AG04449 (cell line): Measurements from ENCODE around the gene MPHOSPH8.

Source experiments
- CTCF ChIA-PET: fragments of 350-600 bp; formaldehyde crosslinking; extraction: SDS; loops from one replicate; lab custom pipeline; 2021; ENCODE audit warnings: antibody characterized with exemption; lab: Yijun Ruan, JAX
- POLR2A ChIA-PET: fragments of 400-600, 350-600 bp; formaldehyde crosslinking; extraction: SDS; loops from one replicate; lab custom pipeline; 2020; ENCODE audit warnings: antibody characterized with exemption, inconsistent platforms; lab: Yijun Ruan, JAX
- DNase-seq: peaks from one replicate; pipeline ENCODE4 v3.0.0-alpha.2; 2010; ENCODE audit warnings: low read depth, low spot score
- H3K4me3 ChIP-seq: 2 replicates; pipeline ENCODE4 v1.5.1; 2011; ENCODE audit warnings: low read depth, mild to moderate bottlenecking, control low read depth, low read length
- TF ChIP-seq, protein P1 (sequence below): IDR thresholded peaks from one replicate; pipeline ENCODE4 v1.5.1; 2011; ENCODE audit warnings: mild to moderate bottlenecking, moderate library complexity, low read length, control low read depth, inconsistent platforms; ENCODE audit not compliant: insufficient read depth; ENCODE audit errors: missing control alignments

Gene MPHOSPH8

DNA sequence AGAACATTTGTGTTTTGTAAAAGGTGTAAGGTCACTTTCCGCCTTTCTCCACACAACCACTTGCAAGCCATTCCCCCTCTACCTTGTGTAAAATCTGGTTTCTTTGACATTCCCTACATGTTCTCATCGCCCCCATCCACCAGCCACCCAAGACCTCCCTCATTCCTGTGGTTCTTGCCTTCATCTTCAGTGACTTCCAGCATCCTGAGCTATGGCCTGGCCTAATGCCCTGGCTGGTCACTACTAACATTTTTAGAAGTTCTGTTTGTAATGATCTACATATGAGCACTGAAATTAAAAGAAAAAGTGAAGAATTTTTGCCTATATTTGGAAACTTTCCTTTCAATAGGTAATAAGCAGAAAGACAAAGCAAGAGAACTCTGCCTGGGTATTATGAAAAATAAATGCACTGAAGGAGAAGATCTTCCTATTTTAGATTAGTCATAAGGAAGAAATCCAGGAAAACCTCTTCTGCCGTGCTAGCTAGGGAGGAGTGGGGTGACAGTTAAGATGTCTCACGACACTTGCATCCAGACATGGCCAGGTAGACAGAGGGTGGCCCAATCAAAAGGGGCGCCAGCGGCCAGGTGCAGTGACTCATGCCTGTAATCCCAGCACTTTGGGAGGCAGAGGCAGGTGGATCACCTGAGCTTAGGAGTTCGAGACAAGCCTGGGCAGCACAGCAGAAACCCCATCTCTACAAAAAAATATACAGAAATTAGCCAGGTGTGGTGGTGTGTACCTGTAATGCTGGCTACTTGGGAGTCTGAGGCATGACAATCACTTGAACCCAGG is 28.1 kb upstream of the MPHOSPH8 start:
- ChIA-PET CTCF (interaction anchor here (0.6 to 1.6 kb wide), 2 partner anchors 13 to 33 kb away, joined by 3 to 4 read pairs; no protein-coding TSS in a partner anchor), POLR2A (no interaction called here)
- TF ChIP-seq, protein P1, sequence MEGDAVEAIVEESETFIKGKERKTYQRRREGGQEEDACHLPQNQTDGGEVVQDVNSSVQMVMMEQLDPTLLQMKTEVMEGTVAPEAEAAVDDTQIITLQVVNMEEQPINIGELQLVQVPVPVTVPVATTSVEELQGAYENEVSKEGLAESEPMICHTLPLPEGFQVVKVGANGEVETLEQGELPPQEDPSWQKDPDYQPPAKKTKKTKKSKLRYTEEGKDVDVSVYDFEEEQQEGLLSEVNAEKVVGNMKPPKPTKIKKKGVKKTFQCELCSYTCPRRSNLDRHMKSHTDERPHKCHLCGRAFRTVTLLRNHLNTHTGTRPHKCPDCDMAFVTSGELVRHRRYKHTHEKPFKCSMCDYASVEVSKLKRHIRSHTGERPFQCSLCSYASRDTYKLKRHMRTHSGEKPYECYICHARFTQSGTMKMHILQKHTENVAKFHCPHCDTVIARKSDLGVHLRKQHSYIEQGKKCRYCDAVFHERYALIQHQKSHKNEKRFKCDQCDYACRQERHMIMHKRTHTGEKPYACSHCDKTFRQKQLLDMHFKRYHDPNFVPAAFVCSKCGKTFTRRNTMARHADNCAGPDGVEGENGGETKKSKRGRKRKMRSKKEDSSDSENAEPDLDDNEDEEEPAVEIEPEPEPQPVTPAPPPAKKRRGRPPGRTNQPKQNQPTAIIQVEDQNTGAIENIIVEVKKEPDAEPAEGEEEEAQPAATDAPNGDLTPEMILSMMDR, result no peak
- no peak for DNase-seq
- no peak overlapping the region for H3K4me3 ChIP-seq

DNA sequence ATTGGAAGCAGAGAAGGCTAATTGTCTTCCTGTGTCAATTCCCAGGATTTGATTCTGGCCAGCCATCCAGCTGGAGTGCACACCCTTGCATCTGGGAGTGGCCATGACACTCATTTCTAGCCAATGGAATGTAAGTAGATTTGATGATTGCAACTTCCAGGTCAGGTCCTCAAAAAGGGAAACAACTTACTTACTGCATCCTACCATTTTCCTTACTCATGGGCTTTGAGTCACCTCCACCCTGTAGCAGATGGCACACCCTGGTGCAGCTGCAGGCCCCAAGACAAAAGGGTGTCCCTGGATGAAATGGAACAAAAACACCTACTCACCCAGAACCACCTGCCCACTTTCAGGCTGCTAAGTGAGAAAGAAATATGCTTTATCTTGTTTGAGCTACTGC is 27.3 kb upstream of the MPHOSPH8 start:
- CTCF ChIA-PET, result interaction anchor here (1.6 kb wide), 1 partner anchor 12 kb away, joined by 4 read pairs; no protein-coding TSS in a partner anchor
- no peak overlapping the region for H3K4me3 ChIP-seq
- DNase-seq, result no peak
- TF ChIP-seq, protein P1, result no peak
- POLR2A ChIA-PET, result no interaction called here

DNA sequence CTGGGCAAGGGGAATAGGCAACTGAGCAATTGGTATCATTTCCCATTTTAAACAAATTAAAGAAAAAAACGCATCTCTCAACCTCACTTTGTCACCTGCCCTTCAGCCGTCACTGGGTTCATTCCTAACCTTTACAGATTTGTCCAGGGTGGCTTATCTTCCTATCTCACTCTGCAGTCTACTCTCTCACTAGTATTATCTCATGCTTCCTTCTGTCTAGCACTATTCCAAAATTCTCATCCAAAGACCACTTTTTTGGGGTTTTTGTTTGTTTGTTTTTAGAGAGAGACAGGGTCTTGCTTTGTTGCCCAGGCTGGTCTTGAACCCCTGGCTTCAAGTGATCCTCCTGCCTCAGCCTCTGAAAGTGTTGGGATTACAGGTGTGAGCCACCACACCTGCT is 26.7 kb upstream of the MPHOSPH8 start:
- no peak overlapping the region for H3K4me3 ChIP-seq

DNA sequence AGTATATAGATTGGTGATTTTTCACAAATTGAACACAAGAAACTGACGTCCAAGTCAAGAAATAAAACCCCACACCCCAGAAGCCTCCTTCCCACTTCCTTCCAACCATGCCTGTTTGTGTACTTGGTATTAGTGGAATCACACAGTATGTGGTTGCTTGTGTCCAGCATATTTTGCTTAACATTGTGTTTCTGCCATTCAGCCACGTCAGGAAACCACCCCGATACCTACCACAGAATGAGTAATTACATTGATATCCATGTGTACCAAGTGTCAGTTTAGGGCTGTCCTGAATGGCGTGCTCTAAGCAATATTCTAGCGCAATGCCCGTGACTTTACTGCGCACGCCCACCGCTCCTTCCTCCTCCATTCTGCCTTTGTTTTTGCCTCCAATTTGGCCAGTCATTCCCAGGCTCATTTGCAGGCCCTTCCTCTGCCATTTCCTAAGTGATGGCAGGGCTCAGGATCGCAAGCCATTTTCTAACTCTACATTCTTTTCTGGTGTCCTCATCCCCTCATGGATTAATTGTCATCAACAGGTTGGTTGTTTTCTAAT is 25.9 kb upstream of the MPHOSPH8 start:
- ChIA-PET CTCF (no interaction called here), POLR2A (no interaction called here)
- no peak for DNase-seq
- no peak overlapping the region for H3K4me3 ChIP-seq
- TF ChIP-seq, protein P1, result no peak

More for the DNA sequence above, 26.7 kb upstream of the MPHOSPH8 start:
- CTCF ChIA-PET, result no interaction called here
- TF ChIP-seq, protein P1, result no peak
- POLR2A ChIA-PET, result no interaction called here
- DNase-seq, result no peak

DNA sequence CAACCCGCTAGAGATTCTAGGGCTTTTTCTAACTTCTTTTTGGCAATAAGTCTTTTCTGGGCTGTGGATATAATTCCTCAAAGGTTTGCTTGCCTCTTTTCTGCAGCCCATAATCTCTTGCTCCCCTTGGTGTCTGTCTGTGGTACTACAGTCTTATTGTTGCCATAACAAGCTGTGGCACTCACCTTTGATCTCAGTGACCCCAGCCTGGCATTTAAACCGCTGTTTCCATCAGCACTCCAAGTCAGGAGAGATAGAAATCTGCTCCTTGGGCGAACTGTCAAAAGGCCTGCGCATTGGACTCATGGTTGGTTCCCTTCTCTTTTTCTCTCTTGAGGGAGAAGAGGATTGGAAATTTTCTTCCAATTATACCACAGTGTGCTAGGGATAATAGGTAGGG is 14.5 kb upstream of the MPHOSPH8 start:
- H3K4me3 ChIP-seq, result no peak overlapping the region
- POLR2A ChIA-PET, result no interaction called here
- TF ChIP-seq, protein P1, result peak; percentile 54
- DNase-seq, result no peak
- CTCF ChIA-PET, result interaction anchor here (0.9 to 1.8 kb wide), 6 partner anchors 12 to 31 kb away, joined by 3 to 4 read pairs (median 4); no protein-coding TSS in a partner anchor

DNA sequence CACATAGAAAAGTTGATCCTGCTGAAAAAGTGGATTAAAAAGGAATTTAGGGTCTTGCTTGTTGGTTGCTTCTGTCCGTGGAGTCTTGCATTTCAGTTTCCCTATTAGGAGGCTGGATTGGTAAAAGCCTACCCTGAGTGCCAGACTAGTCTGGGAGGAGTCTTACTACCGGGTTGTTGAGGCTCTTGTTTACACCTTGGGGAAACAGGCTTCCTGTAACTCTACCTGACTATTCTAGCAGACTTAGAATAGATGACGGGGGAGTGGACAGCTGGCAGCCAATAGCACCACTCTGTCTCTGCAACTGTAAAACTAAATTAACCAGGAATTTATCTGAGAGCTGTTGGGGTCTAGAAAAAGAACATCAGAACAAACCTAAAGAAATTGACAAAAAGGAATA is 11.3 kb upstream of the MPHOSPH8 start:
- CTCF ChIA-PET, result no interaction called here
- no peak overlapping the region for H3K4me3 ChIP-seq
- TF ChIP-seq, protein P1, result no peak
- DNase-seq, result no peak
- POLR2A ChIA-PET, result no interaction called here
